ENCODE results near the gene RABL6. TPM values are rescaled to one million over a fixed set of nuclear protein-coding genes. Genes with fewer than 3 reads are reported as not detected.
"Not testable (repeated sequence)": the region's sequence is repeated elsewhere in the genome, so short reads cannot be mapped to it uniquely, and the experiment has no call there.

RABL6 gene
- polyA plus RNA-seq, 4 donors = 75.5 to 114 (median 82.3) TPM

GRCh38 chr9:136843159-136843800 is 35.5 kb downstream of the RABL6 start:
- not testable (repeated sequence) for H3K4me3 ChIP-seq (ENCODE audit: low read depth in 1 of 3, low read length in 3 of 3); H3K9me3 ChIP-seq (ENCODE audit: control insufficient read depth in 2 of 2, insufficient read depth in 1 of 2, low read depth in 1 of 2, low read length in 1 of 2); FAIRE-seq
- Histone ChIP-seq H3K4me1 (ENCODE audit: control insufficient read depth in 3 of 3, insufficient read depth in 2 of 3, low read depth in 1 of 3, low read length in 2 of 3) (peaks cover 0 to 63% (median 4%) of the 10 kb centered on the region in 3 donors), H3K27me3 (ENCODE audit: control insufficient read depth in 3 of 3, insufficient read depth in 3 of 3, low read length in 3 of 3) (peaks cover 3 to 26% (median 9%) of the 10 kb centered on the region in 3 donors), H3K36me3 (ENCODE audit: control insufficient read depth in 3 of 3, insufficient read depth in 2 of 3, low read depth in 1 of 3, low read length in 3 of 3) (peaks cover 2 to 32% (median 13%) of the 10 kb centered on the region in 3 donors), H3K27ac (ENCODE audit: low read depth in 1 of 3, low read length in 2 of 3) (peak overlapping the region in 1 of 3 donors; percentile 2)
- DNase-seq = peak in 1 of 2 donors; percentile 28
- WGBS, 3 donors = 10 to 17% (median 11%) methylated on average over 18 to 21 of the region's 21 CpGs

DNA sequence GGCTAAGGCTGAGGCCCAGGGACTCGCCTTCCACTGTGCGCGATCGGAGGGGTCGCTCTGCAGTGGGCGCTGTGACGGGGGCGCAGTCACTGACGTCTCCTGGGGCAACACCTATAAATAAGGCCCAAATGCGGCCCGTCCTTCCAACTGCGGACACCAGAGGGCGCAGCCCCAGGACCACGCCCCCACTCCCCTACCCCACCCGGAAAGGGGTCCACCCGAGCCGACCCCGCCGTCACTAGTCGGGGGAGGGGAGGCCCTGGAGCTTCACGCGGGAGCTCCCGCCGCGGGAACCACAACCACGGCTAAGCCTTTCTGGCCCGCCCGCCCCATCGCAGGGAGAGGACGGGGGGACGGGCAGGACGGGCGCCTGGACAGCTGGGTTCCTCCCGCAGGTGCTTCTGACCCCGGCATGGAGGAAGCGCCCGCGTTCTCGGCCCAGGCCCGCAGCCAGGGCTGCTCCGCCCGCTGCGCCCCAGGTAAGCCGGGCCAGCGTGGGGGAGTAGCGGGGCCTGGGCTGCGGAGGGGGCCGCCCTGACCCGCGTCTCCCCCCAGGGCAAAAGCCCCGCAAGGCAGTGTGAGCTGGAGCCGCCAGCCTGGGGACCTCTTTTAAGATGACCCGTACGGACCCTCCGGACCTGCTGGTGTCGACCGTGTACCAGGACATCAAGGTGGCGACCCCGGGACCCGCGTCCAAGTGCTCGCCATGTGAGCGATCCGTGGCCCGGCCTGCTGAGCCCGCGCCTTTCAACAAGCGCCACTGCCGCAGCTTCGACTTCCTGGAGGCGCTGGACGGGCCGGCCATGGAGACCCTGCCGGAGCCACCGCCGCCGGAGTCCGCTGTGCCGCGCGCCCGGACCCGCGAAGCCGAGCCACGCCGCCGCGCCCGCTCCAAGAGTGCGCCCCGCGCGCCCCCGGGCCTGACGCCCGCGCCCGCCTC is 36.3 kb downstream of the RABL6 start:
- H3K36me3 ChIP-seq (ENCODE audit: control insufficient read depth in 3 of 3, insufficient read depth in 2 of 3, low read depth in 1 of 3, low read length in 3 of 3) = peaks cover 0 to 24% (median 12%) of the 10 kb centered on the region in 3 donors
- 5 to 6% (median 5%) methylated on average over 55 to 99 of the region's 99 CpGs for WGBS, 3 donors
- peak overlapping the region in 1 of 3 donors; percentile 25 for H3K4me3 ChIP-seq (ENCODE audit: low read depth in 1 of 3, low read length in 3 of 3)
- H3K9me3 ChIP-seq (ENCODE audit: control insufficient read depth in 2 of 2, insufficient read depth in 1 of 2, low read depth in 1 of 2, low read length in 1 of 2); FAIRE-seq; H3K27ac ChIP-seq (ENCODE audit: low read depth in 1 of 3, low read length in 2 of 3): not testable (repeated sequence)
- H3K4me1 ChIP-seq (ENCODE audit: control insufficient read depth in 3 of 3, insufficient read depth in 2 of 3, low read depth in 1 of 3, low read length in 2 of 3) = peaks cover 0 to 60% (median 4%) of the 10 kb centered on the region in 3 donors
- peak in 1 of 2 donors; percentile 60 for DNase-seq
- H3K27me3 ChIP-seq (ENCODE audit: control insufficient read depth in 3 of 3, insufficient read depth in 3 of 3, low read length in 3 of 3) = peaks cover 3 to 26% (median 9%) of the 10 kb centered on the region in 3 donors

- 8 to 12% (median 9%) methylated on average over 30 to 88 of the region's 88 CpGs for WGBS, 3 donors
- Histone ChIP-seq H3K9me3 (ENCODE audit: control insufficient read depth in 2 of 2, insufficient read depth in 1 of 2, low read depth in 1 of 2, low read length in 1 of 2) (peaks cover 0 to 10% of the 10 kb centered on the region in 2 donors), H3K27me3 (ENCODE audit: control insufficient read depth in 3 of 3, insufficient read depth in 3 of 3, low read length in 3 of 3) (peaks cover 3 to 26% (median 9%) of the 10 kb centered on the region in 3 donors), H3K27ac (ENCODE audit: low read depth in 1 of 3, low read length in 2 of 3) (no peak overlapping the region), H3K36me3 (ENCODE audit: control insufficient read depth in 3 of 3, insufficient read depth in 2 of 3, low read depth in 1 of 3, low read length in 3 of 3) (peaks cover 0 to 19% (median 4%) of the 10 kb centered on the region in 3 donors), H3K4me1 (ENCODE audit: control insufficient read depth in 3 of 3, insufficient read depth in 2 of 3, low read depth in 1 of 3, low read length in 2 of 3) (peaks cover 0 to 53% (median 4%) of the 10 kb centered on the region in 3 donors), H3K4me3 (ENCODE audit: low read depth in 1 of 3, low read length in 3 of 3) (peak overlapping the region in 1 of 3 donors; percentile 25)
- DNase-seq = peak; percentile 31 to 44
- FAIRE-seq = no peak
These were observed 37.2 kb downstream of the RABL6 start for GRCh38 chr9:136844761-136845464.

GRCh38 chr9:136845465-136846260 is 37.9 kb downstream of the RABL6 start:
- 24 to 34% (median 28%) methylated on average over 79 to 102 of the region's 102 CpGs for WGBS, 3 donors
- DNase-seq (peak in 1 of 2 donors; percentile 26), FAIRE-seq (no peak)
- Histone ChIP-seq H3K36me3 (ENCODE audit: control insufficient read depth in 3 of 3, insufficient read depth in 2 of 3, low read depth in 1 of 3, low read length in 3 of 3) (peaks cover 0 to 19% (median 2%) of the 10 kb centered on the region in 3 donors), H3K4me1 (ENCODE audit: control insufficient read depth in 3 of 3, insufficient read depth in 2 of 3, low read depth in 1 of 3, low read length in 2 of 3) (peaks cover 0 to 53% (median 6%) of the 10 kb centered on the region in 3 donors), H3K27me3 (ENCODE audit: control insufficient read depth in 3 of 3, insufficient read depth in 3 of 3, low read length in 3 of 3) (peaks cover 3 to 26% (median 9%) of the 10 kb centered on the region in 3 donors), H3K4me3 (ENCODE audit: low read depth in 1 of 3, low read length in 3 of 3) (peak overlapping the region in 1 of 3 donors; percentile 24), H3K9me3 (ENCODE audit: control insufficient read depth in 2 of 2, insufficient read depth in 1 of 2, low read depth in 1 of 2, low read length in 1 of 2) (peaks cover 0 to 10% of the 10 kb centered on the region in 2 donors), H3K27ac (ENCODE audit: low read depth in 1 of 3, low read length in 2 of 3) (no peak overlapping the region)

DNA sequence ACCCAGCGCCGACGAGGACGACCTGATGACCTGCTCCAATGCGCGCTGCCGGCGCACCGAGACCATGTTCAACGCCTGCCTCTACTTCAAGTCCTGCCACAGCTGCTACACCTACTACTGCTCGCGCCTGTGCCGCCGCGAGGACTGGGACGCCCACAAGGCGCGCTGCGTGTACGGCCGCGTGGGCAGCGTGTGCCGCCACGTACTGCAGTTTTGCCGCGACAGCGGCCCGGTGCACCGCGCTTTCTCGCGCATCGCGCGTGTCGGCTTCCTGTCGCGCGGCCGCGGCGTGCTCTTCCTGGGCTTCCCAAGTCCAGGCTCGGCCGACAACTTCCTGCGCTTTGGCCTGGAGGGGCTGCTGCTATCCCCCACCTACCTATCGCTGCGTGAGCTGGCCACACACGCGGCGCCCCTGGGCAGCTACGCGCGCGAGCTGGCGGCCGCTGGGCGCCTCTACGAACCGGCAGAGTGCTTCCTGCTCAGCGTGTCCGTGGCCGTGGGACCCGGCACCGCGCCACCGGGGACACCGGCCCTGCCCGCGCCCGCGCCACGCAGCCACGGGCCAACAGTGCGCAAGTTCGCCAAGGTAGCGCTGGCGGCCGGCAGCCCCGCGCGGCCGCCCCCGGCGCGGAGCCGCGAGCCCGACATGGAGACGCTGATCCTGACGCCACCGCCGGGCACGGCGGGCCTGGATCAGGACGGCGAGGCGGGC is 38.8 kb downstream of the RABL6 start:
- FAIRE-seq (no peak), DNase-seq (no peak)
- Histone ChIP-seq H3K27me3 (ENCODE audit: control insufficient read depth in 3 of 3, insufficient read depth in 3 of 3, low read length in 3 of 3) (peaks cover 3 to 26% (median 9%) of the 10 kb centered on the region in 3 donors), H3K36me3 (ENCODE audit: control insufficient read depth in 3 of 3, insufficient read depth in 2 of 3, low read depth in 1 of 3, low read length in 3 of 3) (peaks cover 0 to 25% (median 0%) of the 10 kb centered on the region in 3 donors), H3K4me1 (ENCODE audit: control insufficient read depth in 3 of 3, insufficient read depth in 2 of 3, low read depth in 1 of 3, low read length in 2 of 3) (peaks cover 0 to 53% (median 6%) of the 10 kb centered on the region in 3 donors), H3K4me3 (ENCODE audit: low read depth in 1 of 3, low read length in 3 of 3) (peak overlapping the region in 2 of 3 donors; percentile 27 to 85), H3K9me3 (ENCODE audit: control insufficient read depth in 2 of 2, insufficient read depth in 1 of 2, low read depth in 1 of 2, low read length in 1 of 2) (peaks cover 0 to 10% of the 10 kb centered on the region in 2 donors), H3K27ac (ENCODE audit: low read depth in 1 of 3, low read length in 2 of 3) (peak overlapping the region in 1 of 3 donors; percentile 100)
- WGBS, 3 donors = 6 to 18% (median 15%) methylated on average over 58 to 98 of the region's 98 CpGs

DNA sequence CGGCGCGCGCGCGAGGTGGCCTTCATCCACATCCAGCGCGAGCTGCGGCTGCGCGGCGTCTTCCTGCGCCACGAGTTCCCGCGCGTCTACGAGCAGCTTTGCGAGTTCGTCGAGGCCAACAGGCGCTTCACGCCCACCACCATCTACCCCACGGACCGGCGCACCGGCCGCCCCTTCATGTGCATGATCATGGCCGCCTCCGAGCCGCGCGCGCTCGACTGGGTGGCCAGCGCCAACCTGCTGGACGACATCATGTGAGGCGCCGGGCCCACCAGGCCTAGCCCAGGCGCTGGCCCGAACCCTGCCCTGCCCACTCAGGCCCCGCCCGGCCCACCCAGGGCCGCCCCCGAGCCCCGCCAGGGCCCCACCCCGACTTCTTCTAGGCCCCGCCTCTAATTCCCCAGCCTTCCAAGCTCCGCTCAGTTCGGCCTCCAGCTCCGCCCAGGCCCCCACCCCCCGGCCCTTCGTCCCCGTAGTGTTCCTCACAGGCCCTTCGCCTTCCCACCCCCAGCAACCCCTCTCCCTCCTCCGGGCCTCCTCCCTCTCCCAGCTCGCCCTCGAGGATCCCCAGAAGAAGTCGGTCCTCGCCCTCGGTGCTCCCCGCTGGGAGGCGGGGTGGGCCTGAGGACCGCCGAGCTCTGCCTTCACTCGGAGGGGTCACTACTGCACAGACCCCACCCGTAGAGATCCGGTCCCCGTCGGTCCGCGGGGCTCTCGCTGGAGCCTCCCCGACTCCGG is 39.5 kb downstream of the RABL6 start:
- peak overlapping the region in 2 of 3 donors; percentile 85 to 99 for H3K4me3 ChIP-seq (ENCODE audit: low read depth in 1 of 3, low read length in 3 of 3)
- peaks cover 0 to 33% (median 0%) of the 10 kb centered on the region in 3 donors for H3K36me3 ChIP-seq (ENCODE audit: control insufficient read depth in 3 of 3, insufficient read depth in 2 of 3, low read depth in 1 of 3, low read length in 3 of 3)
- peak overlapping the region; percentile 92 to 100 (median 92) for H3K27ac ChIP-seq (ENCODE audit: low read depth in 1 of 3, low read length in 2 of 3)
- H3K27me3 ChIP-seq (ENCODE audit: control insufficient read depth in 3 of 3, insufficient read depth in 3 of 3, low read length in 3 of 3) = peaks cover 3 to 26% (median 9%) of the 10 kb centered on the region in 3 donors
- no peak for FAIRE-seq
- peaks cover 0 to 10% of the 10 kb centered on the region in 2 donors for H3K9me3 ChIP-seq (ENCODE audit: control insufficient read depth in 2 of 2, insufficient read depth in 1 of 2, low read depth in 1 of 2, low read length in 1 of 2)
- WGBS, 3 donors = 2 to 6% (median 3%) methylated on average over 34 to 75 of the region's 75 CpGs
- H3K4me1 ChIP-seq (ENCODE audit: control insufficient read depth in 3 of 3, insufficient read depth in 2 of 3, low read depth in 1 of 3, low read length in 2 of 3) = peaks cover 0 to 53% (median 2%) of the 10 kb centered on the region in 3 donors
- DNase-seq = peak; percentile 74 to 90
